ENCODE data around the gene PMVK.
A peak's percentile ranks its signal among the peaks of the same experiment; 100 is the strongest.

PMVK gene

GRCh38 chr1:154884869-154885701 is 51.4 kb downstream of the PMVK start:
- TF ChIP-seq ZBTB7A (IDR thresholded peaks at IDR 0.05; ENCODE audit: low read depth): no peak

- TF ChIP-seq FOXM1 (IDR thresholded peaks at IDR 0.05; ENCODE audit: borderline replicate concordance, low read depth) (no peak), MAX (IDR thresholded peaks at IDR 0.05) (no peak), EP300 (IDR thresholded peaks at IDR 0.05; ENCODE audit: borderline replicate concordance) (no peak), ZBTB7A (IDR thresholded peaks at IDR 0.05; ENCODE audit: low read depth) (no peak), EGR1 (IDR thresholded peaks at IDR 0.05) (no peak), NFIC (IDR thresholded peaks at IDR 0.05) (no peak)
These were observed 52.3 kb downstream of the PMVK start for GRCh38 chr1:154883919-154884868.

- no peak for TF ChIP-seq EGR1 (IDR thresholded peaks at IDR 0.05)
- TF ChIP-seq CREB1 (IDR thresholded peaks at IDR 0.05; ENCODE audit: low read depth): no peak
- TF ChIP-seq USF1 (IDR thresholded peaks at IDR 0.05): 0 out of 2 replicates have a peak, but pooled peaks have one; percentile 27
- TF ChIP-seq TEAD4 (IDR thresholded peaks at IDR 0.05): peak; percentile 92
These were observed 54.5 kb downstream of the PMVK start for GRCh38 chr1:154881820-154882535.

- TF ChIP-seq EGR1 (IDR thresholded peaks at IDR 0.05): no peak
These were observed 55.8 kb downstream of the PMVK start for GRCh38 chr1:154880671-154881070.

- TF ChIP-seq YY1 (IDR thresholded peaks at IDR 0.05; ENCODE audit: low read depth) (no peak), NFIC (IDR thresholded peaks at IDR 0.05) (no peak), REST (IDR thresholded peaks at IDR 0.05; ENCODE audit: low read depth) (no peak), USF1 (IDR thresholded peaks at IDR 0.05) (no peak), TCF12 (IDR thresholded peaks at IDR 0.05; ENCODE audit: low read depth) (no peak), FOXM1 (IDR thresholded peaks at IDR 0.05; ENCODE audit: borderline replicate concordance, low read depth) (no peak), TAF1 (IDR thresholded peaks at IDR 0.05; ENCODE audit: low read depth) (no peak), TEAD4 (IDR thresholded peaks at IDR 0.05) (no peak), EGR1 (IDR thresholded peaks at IDR 0.05) (no peak), MAX (IDR thresholded peaks at IDR 0.05) (no peak)
These were observed 57.5 kb downstream of the PMVK start for GRCh38 chr1:154879038-154879421.

- TF ChIP-seq TEAD4 (IDR thresholded peaks at IDR 0.05): peak; percentile 28; the same call in 1 of the 2 replicates
- TF ChIP-seq ZBTB7A (IDR thresholded peaks at IDR 0.05; ENCODE audit: low read depth): no peak
- no peak for TF ChIP-seq TAF1 (IDR thresholded peaks at IDR 0.05; ENCODE audit: low read depth)
- TF ChIP-seq RAD21 (IDR thresholded peaks at IDR 0.05; ENCODE audit: low read depth): peak; percentile 92
- TF ChIP-seq TCF12 (IDR thresholded peaks at IDR 0.05; ENCODE audit: low read depth): no peak
- no peak for TF ChIP-seq MAX (IDR thresholded peaks at IDR 0.05)
These were observed 58.0 kb downstream of the PMVK start for GRCh38 chr1:154878371-154879037.

- TF ChIP-seq ZBTB7A (IDR thresholded peaks at IDR 0.05; ENCODE audit: low read depth) (no peak), REST (IDR thresholded peaks at IDR 0.05; ENCODE audit: low read depth) (no peak), CEBPB (IDR thresholded peaks at IDR 0.05) (no peak), TAF1 (IDR thresholded peaks at IDR 0.05; ENCODE audit: low read depth) (no peak), TCF12 (IDR thresholded peaks at IDR 0.05; ENCODE audit: low read depth) (no peak), YY1 (IDR thresholded peaks at IDR 0.05; ENCODE audit: low read depth) (no peak), USF1 (IDR thresholded peaks at IDR 0.05) (no peak), FOXM1 (IDR thresholded peaks at IDR 0.05; ENCODE audit: borderline replicate concordance, low read depth) (no peak), NFIC (IDR thresholded peaks at IDR 0.05) (no peak), TEAD4 (IDR thresholded peaks at IDR 0.05) (no peak), EGR1 (IDR thresholded peaks at IDR 0.05) (no peak), RAD21 (IDR thresholded peaks at IDR 0.05; ENCODE audit: low read depth) (no peak), EP300 (IDR thresholded peaks at IDR 0.05; ENCODE audit: borderline replicate concordance) (no peak), MAX (IDR thresholded peaks at IDR 0.05) (no peak), CREB1 (IDR thresholded peaks at IDR 0.05; ENCODE audit: low read depth) (no peak)
These were observed 59.0 kb downstream of the PMVK start for GRCh38 chr1:154877370-154877974.

Data from Ishikawa (cell line).